ENCODE data around the gene MIER2.
"Not testable (repeated sequence)": the region's sequence is repeated elsewhere in the genome, so short reads cannot be mapped to it uniquely, and the experiment has no call there.

MIER2 gene

GRCh38 chr19:275000-275399, 69.6 kb downstream of the MIER2 start:
- no peak overlapping the region for H3K4me3 Mint-ChIP-seq
- no peak for DNase-seq
- no peak overlapping the region for H3K27ac Mint-ChIP-seq
- no peaks in the 10 kb centered on the region for H3K9me3 Mint-ChIP-seq
- no peaks in the 10 kb centered on the region for H3K4me1 Mint-ChIP-seq
- H3K36me3 Mint-ChIP-seq (ENCODE audit: low read depth) = no peaks in the 10 kb centered on the region
- H3K27me3 Mint-ChIP-seq (ENCODE audit: low read depth, poor library complexity) = peaks cover 37% of the 10 kb centered on the region
- TF ChIP-seq, protein P1, sequence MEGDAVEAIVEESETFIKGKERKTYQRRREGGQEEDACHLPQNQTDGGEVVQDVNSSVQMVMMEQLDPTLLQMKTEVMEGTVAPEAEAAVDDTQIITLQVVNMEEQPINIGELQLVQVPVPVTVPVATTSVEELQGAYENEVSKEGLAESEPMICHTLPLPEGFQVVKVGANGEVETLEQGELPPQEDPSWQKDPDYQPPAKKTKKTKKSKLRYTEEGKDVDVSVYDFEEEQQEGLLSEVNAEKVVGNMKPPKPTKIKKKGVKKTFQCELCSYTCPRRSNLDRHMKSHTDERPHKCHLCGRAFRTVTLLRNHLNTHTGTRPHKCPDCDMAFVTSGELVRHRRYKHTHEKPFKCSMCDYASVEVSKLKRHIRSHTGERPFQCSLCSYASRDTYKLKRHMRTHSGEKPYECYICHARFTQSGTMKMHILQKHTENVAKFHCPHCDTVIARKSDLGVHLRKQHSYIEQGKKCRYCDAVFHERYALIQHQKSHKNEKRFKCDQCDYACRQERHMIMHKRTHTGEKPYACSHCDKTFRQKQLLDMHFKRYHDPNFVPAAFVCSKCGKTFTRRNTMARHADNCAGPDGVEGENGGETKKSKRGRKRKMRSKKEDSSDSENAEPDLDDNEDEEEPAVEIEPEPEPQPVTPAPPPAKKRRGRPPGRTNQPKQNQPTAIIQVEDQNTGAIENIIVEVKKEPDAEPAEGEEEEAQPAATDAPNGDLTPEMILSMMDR (IDR thresholded peaks at IDR 0.05) = no peak

DNA sequence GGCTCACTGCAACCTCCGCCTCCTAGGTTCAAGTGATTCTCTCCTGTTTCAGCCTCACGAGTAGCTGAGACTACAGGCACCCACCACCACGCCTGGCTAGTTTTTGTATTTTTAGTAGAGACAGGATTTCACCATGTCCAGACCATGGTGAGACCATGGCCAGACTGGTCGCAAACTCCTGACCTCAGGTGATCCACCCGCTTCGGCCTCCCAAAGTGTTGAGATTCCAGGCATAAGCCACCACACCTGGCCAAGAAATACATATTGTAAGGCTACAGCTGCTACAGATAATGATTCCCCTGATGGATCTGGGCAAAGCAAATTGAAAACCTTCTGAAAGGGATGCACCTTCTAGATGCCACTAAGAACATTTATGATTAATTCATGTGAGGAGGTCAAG, 71.2 kb downstream of the MIER2 start:
- DNase-seq = no peak
- H3K9me3 Mint-ChIP-seq = no peaks in the 10 kb centered on the region
- no peak overlapping the region for H3K4me3 Mint-ChIP-seq
- H3K27me3 Mint-ChIP-seq (ENCODE audit: low read depth, poor library complexity) = peaks cover 41% of the 10 kb centered on the region
- no peaks in the 10 kb centered on the region for H3K4me1 Mint-ChIP-seq
- no peak overlapping the region for H3K27ac Mint-ChIP-seq
- no peaks in the 10 kb centered on the region for H3K36me3 Mint-ChIP-seq (ENCODE audit: low read depth)
- TF ChIP-seq, protein P1 (IDR thresholded peaks at IDR 0.05) = no peak

GRCh38 chr19:271856-272255, 72.7 kb downstream of the MIER2 start:
- Mint-ChIP-seq H3K27me3 (ENCODE audit: low read depth, poor library complexity) (peaks cover 50% of the 10 kb centered on the region), H3K36me3 (ENCODE audit: low read depth) (no peaks in the 10 kb centered on the region), H3K9me3 (no peaks in the 10 kb centered on the region), H3K27ac (no peak overlapping the region), H3K4me1 (no peaks in the 10 kb centered on the region), H3K4me3 (no peak overlapping the region)
- TF ChIP-seq, protein P1 (IDR thresholded peaks at IDR 0.05) = no peak
- no peak for DNase-seq

- H3K27me3 Mint-ChIP-seq (ENCODE audit: low read depth, poor library complexity) = peaks cover 50% of the 10 kb centered on the region
- H3K9me3 Mint-ChIP-seq; H3K36me3 Mint-ChIP-seq (ENCODE audit: low read depth): not testable (repeated sequence)
Measured at GRCh38 chr19:270766-271318, 73.8 kb downstream of the MIER2 start.

GRCh38 chr19:269241-269640, 75.4 kb downstream of the MIER2 start:
- H3K27ac Mint-ChIP-seq = no peak overlapping the region
- H3K36me3 Mint-ChIP-seq (ENCODE audit: low read depth) = no peaks in the 10 kb centered on the region
- peaks cover 64% of the 10 kb centered on the region for H3K27me3 Mint-ChIP-seq (ENCODE audit: low read depth, poor library complexity)
- no peak for DNase-seq
- H3K4me1 Mint-ChIP-seq = no peaks in the 10 kb centered on the region
- H3K4me3 Mint-ChIP-seq = no peak overlapping the region
- no peaks in the 10 kb centered on the region for H3K9me3 Mint-ChIP-seq
- TF ChIP-seq, protein P1 (IDR thresholded peaks at IDR 0.05) = no peak

More at GRCh38 chr19:270766-271318, 73.8 kb downstream of the MIER2 start:
- not testable (repeated sequence) for H3K27ac Mint-ChIP-seq, H3K4me1 Mint-ChIP-seq, DNase-seq, H3K4me3 Mint-ChIP-seq

DNA sequence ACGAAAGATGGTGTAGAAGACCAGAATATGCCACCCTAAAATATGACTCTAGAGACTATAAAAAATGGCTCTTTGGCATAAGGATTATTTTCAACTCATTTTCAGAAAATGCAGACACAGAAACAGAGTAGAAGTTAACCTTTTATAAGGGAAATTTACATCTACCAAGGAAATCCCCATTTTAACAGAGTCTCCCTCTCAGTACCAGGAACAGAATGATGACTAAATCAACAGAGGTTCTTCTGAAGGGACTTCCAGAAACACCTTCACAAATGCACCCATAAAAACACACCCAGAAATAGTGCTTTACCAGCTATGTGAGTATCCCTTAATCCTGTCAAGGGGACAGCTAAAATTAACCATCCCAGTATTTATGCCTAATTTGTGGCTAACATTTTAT, 82.5 kb downstream of the MIER2 start:
- H3K27me3 Mint-ChIP-seq (ENCODE audit: low read depth, poor library complexity) = peaks cover 60% of the 10 kb centered on the region

DNA sequence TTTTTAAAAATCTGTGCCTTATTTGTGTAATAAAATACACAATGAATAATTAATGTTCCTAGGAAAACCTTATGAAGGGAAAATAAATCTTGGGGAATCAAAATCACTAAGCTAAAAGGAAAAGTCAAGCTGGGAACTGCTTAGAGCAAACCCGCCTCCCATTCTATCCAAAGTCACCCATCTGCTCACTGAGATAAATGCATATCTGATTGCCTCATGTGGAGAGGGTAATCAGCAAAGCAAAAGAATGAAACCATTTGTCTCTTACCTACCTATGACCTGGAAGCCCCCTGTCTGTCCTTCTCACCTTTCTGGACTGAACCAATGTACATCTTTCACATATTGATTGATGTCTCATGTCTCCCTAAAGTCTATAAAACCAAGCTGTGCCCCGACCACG, 87.8 kb downstream of the MIER2 start:
- not testable (repeated sequence) for H3K36me3 Mint-ChIP-seq (ENCODE audit: low read depth)
- peaks cover 32% of the 10 kb centered on the region for H3K27me3 Mint-ChIP-seq (ENCODE audit: low read depth, poor library complexity)

More for the DNA sequence above, 82.5 kb downstream of the MIER2 start:
- Mint-ChIP-seq H3K36me3 (ENCODE audit: low read depth) (no peaks in the 10 kb centered on the region), H3K4me3 (no peak overlapping the region), H3K27ac (no peak overlapping the region), H3K4me1 (no peaks in the 10 kb centered on the region), H3K9me3 (no peaks in the 10 kb centered on the region)
- TF ChIP-seq, protein P1 (IDR thresholded peaks at IDR 0.05) = no peak
- DNase-seq = no peak

More for the DNA sequence above, 87.8 kb downstream of the MIER2 start:
- H3K9me3 Mint-ChIP-seq, H3K27ac Mint-ChIP-seq, H3K4me1 Mint-ChIP-seq, H3K4me3 Mint-ChIP-seq, DNase-seq: not testable (repeated sequence)

All from nephron progenitor cell (in vitro differentiated cells).